Jurkat, Clone E6-1 (cell line): Measurements from ENCODE around the gene SOX6.

Source experiments
- DNase-seq: peaks from one replicate; pipeline ENCODE4 v3.0.0-alpha.2; 2011; ENCODE audit warnings: low read depth, low spot score
- H3K4me3 ChIP-seq: 2 replicates; pipeline ENCODE4 v1.5.1; 2011; ENCODE audit warnings: mild to moderate bottlenecking, low read length, control low read depth, moderate library complexity

SOX6 gene

GRCh38 chr11:16127732-16128131, 228.6 kb downstream of the SOX6 start:
- H3K4me3 ChIP-seq: no peak overlapping the region
- no peak for DNase-seq

- DNase-seq: peak; percentile 15
- no peak overlapping the region for H3K4me3 ChIP-seq
Measured at GRCh38 chr11:16126362-16126761, 230.0 kb downstream of the SOX6 start.

- no peak overlapping the region for H3K4me3 ChIP-seq
- no peak for DNase-seq
Measured at GRCh38 chr11:16125796-16126195, 230.6 kb downstream of the SOX6 start.

GRCh38 chr11:16124390-16124789, 232.0 kb downstream of the SOX6 start:
- no peak for DNase-seq
- H3K4me3 ChIP-seq: no peak overlapping the region

- no peak for DNase-seq
- H3K4me3 ChIP-seq: no peak overlapping the region
Measured at GRCh38 chr11:16121853-16122252, 234.5 kb downstream of the SOX6 start.

GRCh38 chr11:16120008-16120407, 236.3 kb downstream of the SOX6 start:
- H3K4me3 ChIP-seq: no peak overlapping the region

GRCh38 chr11:16117989-16118756, 238.2 kb downstream of the SOX6 start:
- no peak for DNase-seq
- H3K4me3 ChIP-seq: no peak overlapping the region

More at GRCh38 chr11:16120008-16120407, 236.3 kb downstream of the SOX6 start:
- no peak for DNase-seq

- H3K4me3 ChIP-seq: no peak overlapping the region
- DNase-seq: no peak
Measured at GRCh38 chr11:16114978-16115871, 241.1 kb downstream of the SOX6 start.

GRCh38 chr11:16114431-16114830, 241.9 kb downstream of the SOX6 start:
- DNase-seq: no peak
- H3K4me3 ChIP-seq: no peak overlapping the region

- no peak overlapping the region for H3K4me3 ChIP-seq
- no peak for DNase-seq
Measured at GRCh38 chr11:16111690-16112089, 244.7 kb downstream of the SOX6 start.

- H3K4me3 ChIP-seq: no peak overlapping the region
- no peak for DNase-seq
Measured at GRCh38 chr11:16110886-16111285, 245.5 kb downstream of the SOX6 start.

GRCh38 chr11:16099343-16099900, 256.9 kb downstream of the SOX6 start:
- no peak overlapping the region for H3K4me3 ChIP-seq
- no peak for DNase-seq

- no peak for DNase-seq
- no peak overlapping the region for H3K4me3 ChIP-seq
Measured at GRCh38 chr11:16098526-16099205, 257.7 kb downstream of the SOX6 start.

- no peak overlapping the region for H3K4me3 ChIP-seq
- DNase-seq: no peak
Measured at GRCh38 chr11:16097543-16097942, 258.8 kb downstream of the SOX6 start.

GRCh38 chr11:16096336-16096735, 260.0 kb downstream of the SOX6 start:
- H3K4me3 ChIP-seq: no peak overlapping the region
- no peak for DNase-seq

GRCh38 chr11:16095756-16096155, 260.6 kb downstream of the SOX6 start:
- H3K4me3 ChIP-seq: no peak overlapping the region
- DNase-seq: no peak

- no peak for DNase-seq
- no peak overlapping the region for H3K4me3 ChIP-seq
Measured at GRCh38 chr11:16093889-16094653, 262.3 kb downstream of the SOX6 start.

- DNase-seq: no peak
- H3K4me3 ChIP-seq: no peak overlapping the region
Measured at GRCh38 chr11:16091862-16092261, 264.5 kb downstream of the SOX6 start.

GRCh38 chr11:16089481-16089880, 266.9 kb downstream of the SOX6 start:
- DNase-seq: no peak
- no peak overlapping the region for H3K4me3 ChIP-seq
